GM21737 (cell line): ENCODE data around the gene USP26.
"Not testable (repeated sequence)": the region's sequence is repeated elsewhere in the genome, so short reads cannot be mapped to it uniquely, and the experiment has no call there.

Experiments used
- ATAC-seq: cut with Tn5 transposase; IDR thresholded peaks from one replicate; pipeline ENCODE4 v1.9.1; 2021; ENCODE audit warnings: mild to moderate bottlenecking, moderate library complexity; ENCODE audit not compliant: unreplicated experiment

The USP26 gene, protein sequence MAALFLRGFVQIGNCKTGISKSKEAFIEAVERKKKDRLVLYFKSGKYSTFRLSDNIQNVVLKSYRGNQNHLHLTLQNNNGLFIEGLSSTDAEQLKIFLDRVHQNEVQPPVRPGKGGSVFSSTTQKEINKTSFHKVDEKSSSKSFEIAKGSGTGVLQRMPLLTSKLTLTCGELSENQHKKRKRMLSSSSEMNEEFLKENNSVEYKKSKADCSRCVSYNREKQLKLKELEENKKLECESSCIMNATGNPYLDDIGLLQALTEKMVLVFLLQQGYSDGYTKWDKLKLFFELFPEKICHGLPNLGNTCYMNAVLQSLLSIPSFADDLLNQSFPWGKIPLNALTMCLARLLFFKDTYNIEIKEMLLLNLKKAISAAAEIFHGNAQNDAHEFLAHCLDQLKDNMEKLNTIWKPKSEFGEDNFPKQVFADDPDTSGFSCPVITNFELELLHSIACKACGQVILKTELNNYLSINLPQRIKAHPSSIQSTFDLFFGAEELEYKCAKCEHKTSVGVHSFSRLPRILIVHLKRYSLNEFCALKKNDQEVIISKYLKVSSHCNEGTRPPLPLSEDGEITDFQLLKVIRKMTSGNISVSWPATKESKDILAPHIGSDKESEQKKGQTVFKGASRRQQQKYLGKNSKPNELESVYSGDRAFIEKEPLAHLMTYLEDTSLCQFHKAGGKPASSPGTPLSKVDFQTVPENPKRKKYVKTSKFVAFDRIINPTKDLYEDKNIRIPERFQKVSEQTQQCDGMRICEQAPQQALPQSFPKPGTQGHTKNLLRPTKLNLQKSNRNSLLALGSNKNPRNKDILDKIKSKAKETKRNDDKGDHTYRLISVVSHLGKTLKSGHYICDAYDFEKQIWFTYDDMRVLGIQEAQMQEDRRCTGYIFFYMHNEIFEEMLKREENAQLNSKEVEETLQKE

GRCh38 chrX:133097031-133097430 lies at the start of gene USP26:
USP26 (minus strand) TSS chrX:133097109; CDS start chrX:133028220, 68,889 bp downstream.
- ATAC-seq: no peak

DNA sequence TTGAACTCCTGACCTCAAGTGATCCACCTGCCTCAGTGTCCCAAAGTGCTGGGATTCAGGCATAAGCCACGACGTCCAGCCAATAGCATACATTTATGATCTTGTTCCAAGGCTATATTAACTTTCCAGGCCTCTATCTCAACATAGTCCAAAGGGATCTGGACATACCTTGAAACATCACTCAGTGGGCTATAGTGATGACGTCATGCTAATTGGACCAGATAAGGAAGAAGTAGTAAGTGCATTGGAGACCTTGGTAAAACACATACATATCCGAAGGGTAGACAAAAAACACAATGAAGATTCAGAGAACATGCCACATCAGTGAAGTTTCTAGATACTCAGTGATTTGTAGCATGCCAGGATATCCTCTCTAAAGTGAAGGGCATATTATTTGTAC lies 37.4 kb upstream of the USP26 start:
- ATAC-seq: no peak

DNA sequence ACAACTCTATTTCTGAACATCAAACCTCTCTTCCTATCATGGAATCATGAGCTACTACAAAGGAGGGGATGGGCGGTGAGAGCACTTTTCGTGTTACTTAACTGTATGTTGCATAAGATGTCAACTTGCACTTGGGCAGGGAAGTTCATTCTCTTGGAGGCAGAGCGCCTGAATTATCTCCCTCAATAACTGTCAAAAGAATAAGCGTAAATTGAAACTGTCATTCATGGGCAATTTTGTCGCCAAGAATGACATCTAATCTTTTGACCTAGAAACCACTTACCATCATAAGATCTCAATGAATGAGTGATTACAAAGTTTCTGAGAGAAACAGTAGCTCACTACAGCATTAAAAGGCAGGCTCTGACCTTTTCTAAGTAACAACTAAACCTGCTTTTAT lies 23.5 kb upstream of the USP26 start:
- no peak for ATAC-seq

GRCh38 chrX:133094098-133094731 lies 2.7 kb downstream of the USP26 start:
- no peak for ATAC-seq

DNA sequence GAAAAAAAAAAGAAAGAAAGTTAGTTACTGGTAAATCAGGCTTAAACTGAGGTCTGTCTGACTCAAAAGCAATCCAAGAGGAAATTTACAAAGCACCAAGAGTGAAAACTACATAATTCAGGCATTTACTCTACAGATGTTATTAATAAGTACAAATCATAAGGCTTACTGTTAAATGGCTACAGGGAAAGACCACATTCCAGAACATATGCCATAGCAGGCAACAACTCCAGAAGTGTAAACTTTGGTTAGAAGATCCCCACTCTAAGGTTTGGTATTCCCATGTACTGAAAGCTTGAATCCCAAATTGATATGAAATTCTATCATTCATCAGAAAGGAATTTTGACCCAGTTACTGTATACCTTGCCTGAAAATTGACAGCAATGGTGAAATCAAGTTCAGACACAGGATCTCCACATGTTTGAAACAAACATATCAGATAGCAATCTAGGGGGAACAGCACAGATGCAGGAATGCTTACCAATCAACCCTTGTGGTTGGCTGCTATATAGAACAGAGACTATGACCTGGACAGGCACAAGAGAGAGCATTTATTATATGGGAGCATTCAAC lies 6.6 kb downstream of the USP26 start:
- ATAC-seq: no peak

DNA sequence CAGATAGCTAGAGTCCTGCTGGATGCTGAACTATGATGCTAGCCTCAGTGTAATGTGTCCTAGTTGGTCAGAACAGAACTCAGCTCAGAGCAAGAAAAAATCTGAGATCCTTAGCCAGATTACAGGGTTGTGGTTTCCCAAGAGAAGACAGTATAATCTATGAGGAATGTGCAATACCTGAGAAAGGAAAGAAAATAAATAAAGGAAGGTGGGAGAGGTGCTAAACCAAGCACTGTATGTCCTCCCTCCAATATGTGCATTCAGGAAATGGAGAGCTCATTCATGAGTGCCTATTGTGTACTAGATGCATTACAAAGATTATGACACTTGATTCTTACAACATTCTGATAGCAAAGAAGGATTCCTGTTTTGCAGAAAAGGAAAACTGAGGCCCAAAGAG lies 7.5 kb downstream of the USP26 start:
- ATAC-seq: no peak

DNA sequence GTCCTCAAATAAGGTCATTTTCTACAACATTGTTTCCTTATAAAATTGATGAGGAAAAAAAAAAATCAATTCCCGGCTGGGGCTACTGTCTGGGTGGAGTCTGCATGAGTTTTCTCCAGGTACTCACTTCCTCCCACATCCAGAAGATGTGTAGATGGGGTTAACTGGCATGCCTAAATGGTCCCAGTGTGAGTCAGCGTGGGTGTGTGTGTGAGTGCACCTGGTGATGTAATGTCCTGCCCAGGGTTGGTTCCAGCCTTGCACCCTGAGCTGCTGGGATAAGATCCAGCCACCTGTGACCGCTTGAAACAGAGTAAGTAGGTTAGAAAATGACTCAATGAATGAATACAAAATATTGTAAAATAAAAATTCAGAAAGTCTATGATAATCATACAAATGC lies 11.1 kb downstream of the USP26 start:
- ATAC-seq: no peak

DNA sequence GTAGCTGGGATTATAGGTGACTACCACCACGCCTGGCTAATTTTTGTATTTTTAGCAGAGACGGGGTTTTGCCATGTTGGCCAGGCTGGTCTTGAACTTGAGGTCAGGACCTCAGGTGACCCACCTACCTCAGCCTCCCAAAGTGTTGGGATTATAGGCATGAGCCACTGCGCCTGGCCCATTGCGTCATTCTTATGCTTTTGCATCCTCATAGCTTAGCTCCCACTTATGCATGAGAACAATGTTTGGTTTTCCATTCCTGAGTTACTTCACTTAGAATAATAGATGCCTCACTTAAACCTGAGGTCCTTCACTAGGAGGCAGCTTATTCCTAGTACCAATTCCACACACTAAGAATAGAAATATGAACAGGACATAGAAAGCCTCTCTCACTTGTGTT lies 11.9 kb downstream of the USP26 start:
- ATAC-seq: not testable (repeated sequence)

DNA sequence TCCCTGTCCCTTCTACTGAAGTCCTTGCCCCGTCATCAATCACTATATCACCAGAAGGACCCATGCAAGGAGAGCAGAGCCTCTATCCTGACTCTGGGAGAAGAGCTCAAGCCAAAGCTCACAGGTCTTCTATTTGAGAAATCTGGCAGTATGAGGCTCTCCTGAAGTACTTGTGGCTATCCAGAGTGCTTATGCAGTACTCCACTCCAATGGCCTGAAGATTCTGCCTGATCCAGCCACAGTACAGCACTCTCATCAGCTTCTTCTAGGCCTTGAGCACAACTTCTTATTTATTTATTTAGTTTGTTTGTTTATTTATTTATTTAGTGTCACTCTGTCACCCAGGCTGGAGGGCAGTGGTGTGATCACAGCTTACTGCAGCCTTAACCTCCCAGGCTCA lies 13.0 kb downstream of the USP26 start:
- ATAC-seq: no peak

DNA sequence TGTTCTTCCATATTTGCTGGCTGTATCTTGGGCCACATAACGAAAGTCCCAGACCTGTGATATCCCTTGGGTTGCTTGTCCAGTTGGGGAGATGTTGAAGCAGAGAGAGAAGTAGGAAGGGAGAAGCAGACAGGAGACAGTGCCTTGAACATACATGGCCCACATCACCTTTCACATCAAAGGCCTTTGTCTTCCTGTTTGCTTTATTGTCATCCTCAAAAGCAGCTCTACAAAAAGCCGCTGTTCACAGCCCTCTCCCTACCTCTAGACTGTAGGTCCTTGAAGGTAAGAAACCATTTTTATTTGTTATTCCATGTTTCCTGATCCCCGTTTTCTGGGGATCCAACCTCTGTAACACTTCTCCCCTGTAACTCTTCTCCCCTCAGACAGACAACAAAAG lies 14.9 kb downstream of the USP26 start:
- ATAC-seq: no peak

GRCh38 chrX:133077856-133078255 lies 19.1 kb downstream of the USP26 start:
- ATAC-seq: not testable (repeated sequence)

DNA sequence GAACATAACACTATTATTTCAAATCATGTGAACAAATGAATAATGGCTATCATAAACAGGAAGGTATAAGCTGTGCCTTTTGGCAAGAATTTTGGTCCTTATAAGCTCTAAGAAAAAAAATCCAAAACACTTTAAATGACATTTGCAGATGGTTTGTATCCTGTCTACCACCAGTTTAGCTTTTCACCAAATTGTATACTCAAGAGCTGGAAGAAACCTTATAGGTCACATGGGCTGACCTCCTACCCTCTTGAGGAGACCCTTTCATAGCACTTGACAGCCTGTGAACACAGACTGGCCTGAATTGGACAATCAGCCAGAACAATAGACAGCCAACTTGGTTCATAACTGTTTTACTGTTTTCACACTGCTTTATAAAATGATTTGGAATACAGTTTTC lies 24.3 kb downstream of the USP26 start:
- ATAC-seq: no peak

DNA sequence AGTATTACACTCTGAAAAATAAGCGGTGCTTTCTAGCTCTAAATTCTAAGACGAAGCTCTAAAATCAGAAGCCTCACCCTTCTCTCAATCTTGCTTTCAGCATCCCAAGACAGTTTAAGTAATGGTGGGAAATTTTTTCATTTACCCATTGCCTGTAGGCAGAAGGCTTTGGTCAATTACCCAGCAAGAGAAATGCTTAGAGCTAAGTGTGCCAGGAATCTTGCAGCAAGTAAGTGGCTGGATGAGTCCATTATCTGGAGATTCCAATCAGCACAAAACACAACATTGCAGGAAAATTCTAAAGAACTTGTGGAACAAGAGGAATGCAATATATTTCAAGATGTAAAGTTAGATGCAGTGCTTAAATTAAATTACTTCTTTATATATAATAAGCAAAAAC lies 28.4 kb downstream of the USP26 start:
- no peak for ATAC-seq

GRCh38 chrX:133056341-133056740 lies 40.6 kb downstream of the USP26 start:
- ATAC-seq: no peak

DNA sequence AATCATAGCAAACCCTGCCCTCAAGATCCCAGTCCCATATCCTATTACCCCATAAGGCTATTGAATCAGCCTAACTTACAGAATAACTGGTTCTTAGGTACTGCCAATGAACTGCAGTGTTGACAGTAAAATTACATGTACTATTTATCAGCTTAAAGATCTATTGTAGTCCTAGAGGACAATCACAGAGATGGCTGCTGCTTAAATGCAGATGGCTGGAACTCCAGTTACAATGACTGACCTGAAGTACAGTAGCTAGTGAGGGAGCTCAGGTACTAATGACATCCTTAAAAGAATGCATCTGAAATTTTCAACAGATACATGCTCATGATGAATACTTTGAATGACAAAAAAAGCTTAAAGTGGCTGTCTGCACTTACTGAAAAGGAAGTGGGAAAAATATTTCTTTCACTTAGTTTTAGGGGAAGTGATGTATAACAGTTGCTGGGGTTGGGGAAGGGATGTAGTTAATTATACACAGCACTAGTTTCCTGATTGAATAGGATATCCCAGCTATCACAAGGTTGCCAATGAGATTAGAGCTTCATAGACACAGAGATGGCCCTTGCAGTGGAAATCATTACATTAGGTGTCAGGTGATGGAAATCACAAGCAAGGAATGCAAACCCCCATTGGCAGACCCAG lies 42.0 kb downstream of the USP26 start:
- no peak for ATAC-seq

- ATAC-seq: no peak
Measured at GRCh38 chrX:133053861-133054598, 42.9 kb downstream of the USP26 start.

DNA sequence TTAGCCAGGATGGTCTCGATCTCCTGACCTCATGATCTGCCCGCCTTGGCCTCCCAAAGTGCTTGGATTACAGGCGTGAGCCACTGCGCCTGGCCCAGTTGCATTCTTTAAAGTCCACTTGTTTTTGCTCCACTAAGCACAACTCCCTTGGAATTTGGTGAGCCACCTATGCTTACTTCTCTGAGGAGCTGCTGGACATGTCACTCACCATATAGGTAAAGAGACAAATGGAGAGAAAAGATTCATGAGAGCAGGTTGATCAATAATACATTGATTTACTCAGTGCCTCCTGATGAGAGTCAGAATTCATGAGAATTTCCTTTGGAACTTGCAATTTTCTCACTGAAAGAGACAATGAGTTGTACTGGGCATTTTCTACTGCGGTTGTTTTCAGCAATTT lies 48.2 kb downstream of the USP26 start:
- ATAC-seq: no peak

DNA sequence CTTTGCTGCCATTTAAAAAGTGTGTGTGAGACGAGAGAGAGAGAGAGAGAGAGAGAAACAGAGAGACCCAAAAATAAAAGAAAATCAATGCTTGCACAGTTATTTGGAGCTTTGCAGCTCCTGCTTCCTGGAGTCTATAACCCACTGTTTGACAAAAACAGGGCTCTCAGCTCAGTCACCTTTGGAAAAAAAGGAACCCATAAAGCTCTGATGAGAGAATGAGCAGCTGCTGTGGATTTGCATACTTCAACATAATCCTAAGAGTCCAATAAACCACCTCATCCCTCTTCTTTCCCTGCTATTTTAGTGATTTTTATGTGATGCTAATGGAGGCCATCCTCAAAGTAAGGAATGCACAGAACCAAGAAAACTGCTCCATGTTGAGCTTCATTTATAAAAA lies 50.3 kb downstream of the USP26 start:
- no peak for ATAC-seq

- no peak for ATAC-seq
Measured at GRCh38 chrX:133045986-133046385, 50.9 kb downstream of the USP26 start.
